ENCODE results near the gene NCAM1.

- no peak for TF ChIP-seq CTCF (IDR thresholded peaks at IDR 0.05)
- TF ChIP-seq POLR2A (IDR thresholded peaks at IDR 0.05), result no peak
Measured at GRCh38 chr11:113267493-113267892, 306.3 kb downstream of the NCAM1 start.

All from sigmoid colon (tissue), 3 donors.